Prostate gland (tissue), 2 donors: Measurements from ENCODE around the gene CLSTN1.

ENCODE experiments used
- POLR2A ChIP-seq: fragments of 450-650 bp; IDR thresholded peaks from one replicate; pipeline ENCODE4 v1.6.1; 2016; ENCODE audit warnings: antibody characterized with exemption, mild to moderate bottlenecking
- POLR2AphosphoS5 ChIP-seq: sonication (generic); formaldehyde crosslinking; IDR thresholded peaks from one replicate; pipeline ENCODE4 v1.6.1; 2017; ENCODE audit warnings: antibody characterized with exemption
- TF ChIP-seq, protein P1 (sequence below), 4 experiments: fragments of 200-600 bp in 2 of 4; fragments of 450-650 bp in 2 of 4; sonication (generic) in 2 of 4; IDR thresholded peaks; 1 replicate in 3 of 4; 2 replicates in 1 of 4; pipeline ENCODE4 v1.5.1; 2016 to 2019; ENCODE audit warnings: antibody characterized with exemption in 4 of 4, mild to moderate bottlenecking in 2 of 4, moderate library complexity in 2 of 4

DNA sequence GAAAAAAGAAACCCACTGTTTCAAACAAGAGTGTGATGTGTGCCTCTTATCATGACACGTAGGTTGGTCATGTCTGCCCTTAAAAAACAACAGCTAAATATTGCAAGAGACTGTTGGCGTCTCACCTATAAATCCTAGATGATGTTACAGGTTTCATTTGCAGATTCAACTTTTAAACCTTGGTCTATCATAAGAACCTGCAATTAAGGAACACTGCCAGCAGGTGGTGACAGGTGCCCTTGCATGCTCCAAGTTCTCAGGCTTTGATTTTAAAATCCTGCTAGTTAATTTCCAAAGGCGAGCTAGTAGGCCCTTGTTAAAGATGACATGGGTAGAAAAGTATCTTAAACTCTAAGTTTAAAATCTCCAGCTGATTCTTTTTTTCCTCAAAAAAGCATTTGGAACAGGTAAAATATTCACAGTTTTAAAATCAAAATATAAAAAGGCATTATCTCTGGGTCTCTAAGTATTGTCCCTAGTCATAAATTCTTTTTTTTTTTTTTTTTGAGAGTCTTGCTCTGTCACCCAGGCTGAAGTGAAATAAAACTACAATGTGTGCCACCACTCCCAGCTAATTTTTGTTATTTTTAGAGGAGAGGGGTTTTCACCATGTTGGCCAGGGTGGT lies 39.1 kb downstream of the CLSTN1 start:
- TF ChIP-seq POLR2AphosphoS5, result peak; percentile 42
- TF ChIP-seq, protein P1, sequence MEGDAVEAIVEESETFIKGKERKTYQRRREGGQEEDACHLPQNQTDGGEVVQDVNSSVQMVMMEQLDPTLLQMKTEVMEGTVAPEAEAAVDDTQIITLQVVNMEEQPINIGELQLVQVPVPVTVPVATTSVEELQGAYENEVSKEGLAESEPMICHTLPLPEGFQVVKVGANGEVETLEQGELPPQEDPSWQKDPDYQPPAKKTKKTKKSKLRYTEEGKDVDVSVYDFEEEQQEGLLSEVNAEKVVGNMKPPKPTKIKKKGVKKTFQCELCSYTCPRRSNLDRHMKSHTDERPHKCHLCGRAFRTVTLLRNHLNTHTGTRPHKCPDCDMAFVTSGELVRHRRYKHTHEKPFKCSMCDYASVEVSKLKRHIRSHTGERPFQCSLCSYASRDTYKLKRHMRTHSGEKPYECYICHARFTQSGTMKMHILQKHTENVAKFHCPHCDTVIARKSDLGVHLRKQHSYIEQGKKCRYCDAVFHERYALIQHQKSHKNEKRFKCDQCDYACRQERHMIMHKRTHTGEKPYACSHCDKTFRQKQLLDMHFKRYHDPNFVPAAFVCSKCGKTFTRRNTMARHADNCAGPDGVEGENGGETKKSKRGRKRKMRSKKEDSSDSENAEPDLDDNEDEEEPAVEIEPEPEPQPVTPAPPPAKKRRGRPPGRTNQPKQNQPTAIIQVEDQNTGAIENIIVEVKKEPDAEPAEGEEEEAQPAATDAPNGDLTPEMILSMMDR (IDR thresholded peaks at IDR 0.05), result peak; percentile 32 to 87 (median 74)
- TF ChIP-seq POLR2A, result no peak
